ENCODE measurements around the gene OVOL2.
A peak's percentile ranks its signal among the peaks of the same experiment; 100 is the strongest.

The OVOL2 gene

GRCh38 chr20:18004384-18005031 is 53.2 kb downstream of the OVOL2 start:
- Histone ChIP-seq H3K4me1 (ENCODE audit: control insufficient read depth in 2 of 2, insufficient read depth in 1 of 2, low read depth in 1 of 2, low read length in 2 of 2) (peaks cover 6 to 13% of the 10 kb centered on the region in 2 donors), H3K4me2 (ENCODE audit: insufficient read depth, low read length, poor library complexity, severe bottlenecking) (no peak overlapping the region), H2BK12ac (ENCODE audit: low read length) (no peak overlapping the region), H3K4me3 (ENCODE audit: low read length in 2 of 2) (no peak overlapping the region), H4K91ac (ENCODE audit: low read depth, low read length, poor library complexity) (no peak overlapping the region), H3K18ac (ENCODE audit: low read length) (peak overlapping the region; percentile 32), H2BK5ac (ENCODE audit: low read length) (no peak overlapping the region), H2BK120ac (ENCODE audit: low read depth, low read length) (no peak overlapping the region), H3K23ac (ENCODE audit: low read depth, low read length, poor library complexity) (no peak overlapping the region), H2AK5ac (ENCODE audit: low read depth, low read length) (peak overlapping the region; percentile 48), H3K9me3 (replicated peaks in 1 of 2; ENCODE audit: control insufficient read depth in 2 of 2, insufficient read depth in 1 of 2, low read depth in 1 of 2, low read length in 2 of 2) (no peaks in the 10 kb centered on the region), H2AFZ (ENCODE audit: low read length) (no peak overlapping the region), H3K9ac (ENCODE audit: low read depth, low read length, poor library complexity) (no peak overlapping the region), H3K14ac (ENCODE audit: low read length) (no peak overlapping the region), H3K4ac (ENCODE audit: low read length) (no peak overlapping the region), H3K27me3 (ENCODE audit: control insufficient read depth in 3 of 3, insufficient read depth in 3 of 3, low read depth in 1 of 3, low read length in 3 of 3) (no peaks in the 10 kb centered on the region), H3K36me3 (replicated peaks in 1 of 2; ENCODE audit: control insufficient read depth in 2 of 2, insufficient read depth in 2 of 2, low read length in 2 of 2) (no peaks in the 10 kb centered on the region), H4K8ac (ENCODE audit: low read depth, low read length) (no peak overlapping the region), H3K79me1 (ENCODE audit: low read depth, low read length) (no peaks in the 10 kb centered on the region), H3K27ac (replicated peaks; ENCODE audit: low read length) (no peak overlapping the region), H2BK15ac (ENCODE audit: low read length) (no peak overlapping the region)
- no CpG with 5 or more reads among the region's 8 CpGs for WGBS, 2 donors (ENCODE audit: extremely low coverage in 2 of 2, insufficient read length in 2 of 2, insufficient replicate concordance in 1 of 2)
- DNase-seq (ENCODE audit: low spot score) = no peak

- no peak overlapping the region for H3K23ac ChIP-seq (ENCODE audit: low read depth, low read length, poor library complexity)
- no peak overlapping the region for H4K91ac ChIP-seq (ENCODE audit: low read depth, low read length, poor library complexity)
- no peak overlapping the region for H3K4me3 ChIP-seq (ENCODE audit: low read length in 2 of 2)
- WGBS, 2 donors (ENCODE audit: extremely low coverage in 2 of 2, insufficient read length in 2 of 2, insufficient replicate concordance in 1 of 2) = no CpG with 5 or more reads among the region's 5 CpGs
- H3K27ac ChIP-seq (replicated peaks; ENCODE audit: low read length) = no peak overlapping the region
- H3K4me1 ChIP-seq (ENCODE audit: control insufficient read depth in 2 of 2, insufficient read depth in 1 of 2, low read depth in 1 of 2, low read length in 2 of 2) = peaks cover 6 to 13% of the 10 kb centered on the region in 2 donors
- no peaks in the 10 kb centered on the region for H3K27me3 ChIP-seq (ENCODE audit: control insufficient read depth in 3 of 3, insufficient read depth in 3 of 3, low read depth in 1 of 3, low read length in 3 of 3)
- no peak overlapping the region for H2BK120ac ChIP-seq (ENCODE audit: low read depth, low read length)
- no peak for DNase-seq (ENCODE audit: low spot score)
- no peak overlapping the region for H3K4me2 ChIP-seq (ENCODE audit: insufficient read depth, low read length, poor library complexity, severe bottlenecking)
- no peak overlapping the region for H3K14ac ChIP-seq (ENCODE audit: low read length)
- no peak overlapping the region for H3K4ac ChIP-seq (ENCODE audit: low read length)
- H4K8ac ChIP-seq (ENCODE audit: low read depth, low read length) = no peak overlapping the region
- no peak overlapping the region for H3K18ac ChIP-seq (ENCODE audit: low read length)
- H2BK15ac ChIP-seq (ENCODE audit: low read length) = no peak overlapping the region
- H2AFZ ChIP-seq (ENCODE audit: low read length) = no peak overlapping the region
- H3K9ac ChIP-seq (ENCODE audit: low read depth, low read length, poor library complexity) = no peak overlapping the region
- no peak overlapping the region for H2AK5ac ChIP-seq (ENCODE audit: low read depth, low read length)
- no peaks in the 10 kb centered on the region for H3K79me1 ChIP-seq (ENCODE audit: low read depth, low read length)
- H3K36me3 ChIP-seq (replicated peaks in 1 of 2; ENCODE audit: control insufficient read depth in 2 of 2, insufficient read depth in 2 of 2, low read length in 2 of 2) = no peaks in the 10 kb centered on the region
- H3K9me3 ChIP-seq (replicated peaks in 1 of 2; ENCODE audit: control insufficient read depth in 2 of 2, insufficient read depth in 1 of 2, low read depth in 1 of 2, low read length in 2 of 2) = no peaks in the 10 kb centered on the region
- no peak overlapping the region for H2BK5ac ChIP-seq (ENCODE audit: low read length)
- no peak overlapping the region for H2BK12ac ChIP-seq (ENCODE audit: low read length)
Observed at GRCh38 chr20:18003897-18004296, 53.8 kb downstream of the OVOL2 start.

- Histone ChIP-seq H3K14ac (ENCODE audit: low read length) (no peak overlapping the region), H3K23ac (ENCODE audit: low read depth, low read length, poor library complexity) (no peak overlapping the region), H2BK15ac (ENCODE audit: low read length) (no peak overlapping the region), H3K36me3 (replicated peaks in 1 of 2; ENCODE audit: control insufficient read depth in 2 of 2, insufficient read depth in 2 of 2, low read length in 2 of 2) (no peaks in the 10 kb centered on the region), H3K4me1 (ENCODE audit: control insufficient read depth in 2 of 2, insufficient read depth in 1 of 2, low read depth in 1 of 2, low read length in 2 of 2) (peaks cover 6 to 13% of the 10 kb centered on the region in 2 donors), H3K27me3 (ENCODE audit: control insufficient read depth in 3 of 3, insufficient read depth in 3 of 3, low read depth in 1 of 3, low read length in 3 of 3) (no peaks in the 10 kb centered on the region), H2BK5ac (ENCODE audit: low read length) (no peak overlapping the region), H2AFZ (ENCODE audit: low read length) (peak overlapping the region; percentile 20), H4K8ac (ENCODE audit: low read depth, low read length) (no peak overlapping the region), H3K4ac (ENCODE audit: low read length) (no peak overlapping the region), H2AK5ac (ENCODE audit: low read depth, low read length) (no peak overlapping the region), H3K18ac (ENCODE audit: low read length) (peak overlapping the region; percentile 3), H2BK12ac (ENCODE audit: low read length) (no peak overlapping the region), H3K9me3 (replicated peaks in 1 of 2; ENCODE audit: control insufficient read depth in 2 of 2, insufficient read depth in 1 of 2, low read depth in 1 of 2, low read length in 2 of 2) (no peaks in the 10 kb centered on the region), H3K9ac (ENCODE audit: low read depth, low read length, poor library complexity) (no peak overlapping the region), H3K4me2 (ENCODE audit: insufficient read depth, low read length, poor library complexity, severe bottlenecking) (no peak overlapping the region), H3K27ac (replicated peaks; ENCODE audit: low read length) (no peak overlapping the region), H3K79me1 (ENCODE audit: low read depth, low read length) (no peaks in the 10 kb centered on the region), H4K91ac (ENCODE audit: low read depth, low read length, poor library complexity) (no peak overlapping the region), H2BK120ac (ENCODE audit: low read depth, low read length) (no peak overlapping the region), H3K4me3 (ENCODE audit: low read length in 2 of 2) (no peak overlapping the region)
- no CpG with 5 or more reads among the region's 10 CpGs for WGBS, 2 donors (ENCODE audit: extremely low coverage in 2 of 2, insufficient read length in 2 of 2, insufficient replicate concordance in 1 of 2)
- no peak for DNase-seq (ENCODE audit: low spot score)
Observed at GRCh38 chr20:18001131-18001921, 56.4 kb downstream of the OVOL2 start.

- Histone ChIP-seq H3K18ac (ENCODE audit: low read length) (no peak overlapping the region), H2BK5ac (ENCODE audit: low read length) (no peak overlapping the region), H3K4me1 (ENCODE audit: control insufficient read depth in 2 of 2, insufficient read depth in 1 of 2, low read depth in 1 of 2, low read length in 2 of 2) (peaks cover 2 to 9% of the 10 kb centered on the region in 2 donors), H3K14ac (ENCODE audit: low read length) (no peak overlapping the region), H3K9me3 (replicated peaks in 1 of 2; ENCODE audit: control insufficient read depth in 2 of 2, insufficient read depth in 1 of 2, low read depth in 1 of 2, low read length in 2 of 2) (no peaks in the 10 kb centered on the region), H4K91ac (ENCODE audit: low read depth, low read length, poor library complexity) (no peak overlapping the region), H3K4me2 (ENCODE audit: insufficient read depth, low read length, poor library complexity, severe bottlenecking) (no peak overlapping the region), H2BK12ac (ENCODE audit: low read length) (no peak overlapping the region), H3K4ac (ENCODE audit: low read length) (no peak overlapping the region), H4K8ac (ENCODE audit: low read depth, low read length) (no peak overlapping the region), H3K27ac (replicated peaks; ENCODE audit: low read length) (no peak overlapping the region), H3K23ac (ENCODE audit: low read depth, low read length, poor library complexity) (no peak overlapping the region), H2BK15ac (ENCODE audit: low read length) (no peak overlapping the region), H3K36me3 (replicated peaks in 1 of 2; ENCODE audit: control insufficient read depth in 2 of 2, insufficient read depth in 2 of 2, low read length in 2 of 2) (no peaks in the 10 kb centered on the region), H2AFZ (ENCODE audit: low read length) (no peak overlapping the region), H2AK5ac (ENCODE audit: low read depth, low read length) (no peak overlapping the region), H3K79me1 (ENCODE audit: low read depth, low read length) (no peaks in the 10 kb centered on the region), H3K4me3 (ENCODE audit: low read length in 2 of 2) (no peak overlapping the region), H3K9ac (ENCODE audit: low read depth, low read length, poor library complexity) (no peak overlapping the region), H3K27me3 (ENCODE audit: control insufficient read depth in 3 of 3, insufficient read depth in 3 of 3, low read depth in 1 of 3, low read length in 3 of 3) (no peaks in the 10 kb centered on the region), H2BK120ac (ENCODE audit: low read depth, low read length) (no peak overlapping the region)
- DNase-seq (ENCODE audit: low spot score) = no peak
- WGBS, 2 donors (ENCODE audit: extremely low coverage in 2 of 2, insufficient read length in 2 of 2, insufficient replicate concordance in 1 of 2) = no CpG with 5 or more reads among the region's 4 CpGs
Observed at GRCh38 chr20:17999566-17999965, 58.1 kb downstream of the OVOL2 start.

All from neuronal stem cell (in vitro differentiated cells).